ENCODE results near the gene SNIP1. TPM values are rescaled to one million over a fixed set of nuclear protein-coding genes. Genes with fewer than 3 reads are reported as not detected.
"Not testable (repeated sequence)": the region's sequence is repeated elsewhere in the genome, so short reads cannot be mapped to it uniquely, and the experiment has no call there.

The SNIP1 gene
- total RNA-seq, 6 experiments from 2014 or later, result 6.2 to 10.6 (median 8.8) TPM

GRCh38 chr1:37514350-37515184 lies 39.5 kb downstream of the SNIP1 start, which contains the start of gene MEAF6:
TSS of gene MEAF6 (minus strand) at chr1:37514766. CDS start at chr1:37514746, 20 bp downstream.
- ATAC-seq, result peak; percentile 93 to 97 (median 94)
- intact Hi-C loops (cut with DNase I), result no loop called here
- Histone ChIP-seq H3K36me3 (peaks cover 0 to 23% (median 7%) of the 10 kb centered on the region in 4 donors), H3K9me3 (no peaks in the 10 kb centered on the region), H3K27me3 (no peaks in the 10 kb centered on the region), H3K4me3 (peak within 1 kb of the TSS; percentile 83 to 90 (median 89)), H3K27ac (peak within 1 kb of the TSS; percentile 94 to 98 (median 95)), H3K4me1 (peaks cover 0 to 24% (median 6%) of the 10 kb centered on the region in 4 donors)
- TF ChIP-seq POLR2A (IDR thresholded peaks at IDR 0.05) (peak; percentile 96), CTCF (IDR thresholded peaks at IDR 0.05) (peak; percentile 54 to 87 (median 74))
- 2% methylated on average over 30 of the region's 100 CpGs for WGBS (ENCODE audit: insufficient coverage, low coverage, low lambda C conversion rate, missing lambda C conversion rate)
- peak; percentile 87 to 89 (median 88) for DNase-seq

GRCh38 chr1:37513795-37514349 lies 40.2 kb downstream of the SNIP1 start:
- Histone ChIP-seq H3K27me3 (no peaks in the 10 kb centered on the region), H3K9me3 (no peaks in the 10 kb centered on the region), H3K27ac (peak overlapping the region; percentile 94 to 98 (median 95)), H3K36me3 (peaks cover 0 to 28% (median 8%) of the 10 kb centered on the region in 4 donors), H3K4me1 (peaks cover 0 to 24% (median 6%) of the 10 kb centered on the region in 4 donors), H3K4me3 (peak overlapping the region; percentile 83 to 90 (median 89))
- DNase-seq (peak; percentile 42 to 66 (median 48)), ATAC-seq (peak; percentile 13 to 33 (median 20))
- 0% methylated on average over 13 of the region's 26 CpGs for WGBS (ENCODE audit: insufficient coverage, low coverage, low lambda C conversion rate, missing lambda C conversion rate)
- intact Hi-C loops (cut with DNase I), result no loop called here
- TF ChIP-seq CTCF (IDR thresholded peaks at IDR 0.05), result no peak
- no peak for TF ChIP-seq POLR2A (IDR thresholded peaks at IDR 0.05)

GRCh38 chr1:37509181-37509580 lies 44.9 kb downstream of the SNIP1 start:
- ATAC-seq (no peak), DNase-seq (no peak)
- Histone ChIP-seq H3K4me1 (peaks cover 0 to 8% (median 3%) of the 10 kb centered on the region in 4 donors), H3K27me3 (no peaks in the 10 kb centered on the region), H3K4me3 (no peak overlapping the region), H3K27ac (no peak overlapping the region), H3K36me3 (peaks cover 0 to 53% (median 22%) of the 10 kb centered on the region in 4 donors), H3K9me3 (no peaks in the 10 kb centered on the region)
- TF ChIP-seq POLR2A (IDR thresholded peaks at IDR 0.05) (no peak), CTCF (IDR thresholded peaks at IDR 0.05) (no peak)
- WGBS (ENCODE audit: insufficient coverage, low coverage, low lambda C conversion rate, missing lambda C conversion rate), result 88% methylated on average over 3 of the region's 4 CpGs
- intact Hi-C loops (cut with DNase I), result no loop called here

- TF ChIP-seq POLR2A (IDR thresholded peaks at IDR 0.05), result no peak
- TF ChIP-seq CTCF (IDR thresholded peaks at IDR 0.05), result no peak
- DNase-seq (no peak), ATAC-seq (no peak)
- Histone ChIP-seq H3K27ac (no peak overlapping the region), H3K9me3 (no peaks in the 10 kb centered on the region), H3K27me3 (no peaks in the 10 kb centered on the region), H3K4me3 (no peak overlapping the region), H3K36me3 (peaks cover 0 to 43% (median 18%) of the 10 kb centered on the region in 4 donors), H3K4me1 (no peaks in the 10 kb centered on the region)
- intact Hi-C loops (cut with DNase I), result no loop called here
- 90% methylated on average over 2 of the region's 2 CpGs for WGBS (ENCODE audit: insufficient coverage, low coverage, low lambda C conversion rate, missing lambda C conversion rate)
Observed at GRCh38 chr1:37506740-37507139, 47.4 kb downstream of the SNIP1 start.

- DNase-seq, result peak in 1 of 3 donors; percentile 11
- H3K27ac ChIP-seq; H3K4me3 ChIP-seq; H3K9me3 ChIP-seq; intact Hi-C loops (cut with DNase I); ATAC-seq; H3K27me3 ChIP-seq: not testable (repeated sequence)
- H3K36me3 ChIP-seq, result peaks cover 0 to 33% (median 13%) of the 10 kb centered on the region in 4 donors
- peaks cover 0 to 20% (median 2%) of the 10 kb centered on the region in 4 donors for H3K4me1 ChIP-seq
- 100% methylated on average over 2 of the region's 2 CpGs for WGBS (ENCODE audit: insufficient coverage, low coverage, low lambda C conversion rate, missing lambda C conversion rate)
Observed at GRCh38 chr1:37502791-37503190, 51.3 kb downstream of the SNIP1 start.
